Stomach (tissue), 9 donors: Measurements from ENCODE around the gene ATP2B1. TPM values are rescaled to one million over a fixed set of nuclear protein-coding genes. Genes with fewer than 3 reads are reported as not detected.

Source experiments
- DNase-seq, 2 donors: peaks; one replicate each; pipeline versions ENCODE4 v3.0.0 to v3.0.0-alpha.2; 2013 to 2019
- H3K27ac ChIP-seq, 5 donors: fragments of 200-600 bp in 4 of 5; sonication (generic) in 4 of 5; one replicate each; pipeline ENCODE4 v1.5.1; 2013 to 2019; ENCODE audit warnings: mild to moderate bottlenecking in 1 of 5, moderate library complexity in 1 of 5
- H3K27me3 ChIP-seq, 3 donors: fragments of 200-600 bp; sonication (generic); one replicate each; pipeline ENCODE4 v1.5.1; 2017 to 2019; ENCODE audit warnings: mixed run types in 1 of 3
- H3K36me3 ChIP-seq, 4 donors: fragments of 200-600 bp; sonication (generic); 1 replicate in 3 of 4; 2 replicates in 1 of 4; pipeline ENCODE4 v1.5.1; 2016 to 2019
- H3K4me1 ChIP-seq, 4 donors: fragments of 200-600 bp; sonication (generic); one replicate each; pipeline ENCODE4 v1.5.1; 2016 to 2019
- H3K4me3 ChIP-seq, 4 donors: fragments of 200-600 bp; sonication (generic) in 3 of 4; one replicate each; pipeline ENCODE4 v1.5.1; 2016 to 2019; ENCODE audit warnings: mild to moderate bottlenecking in 1 of 4
- H3K9me3 ChIP-seq, 4 donors: fragments of 200-600 bp; sonication (generic); one replicate each; pipeline ENCODE4 v1.5.1; 2016 to 2019
- EP300 ChIP-seq: sonication (generic); formaldehyde crosslinking; IDR thresholded peaks from one replicate; pipeline ENCODE4 v1.6.1; 2017; ENCODE audit warnings: antibody characterized with exemption
- POLR2A ChIP-seq, 4 donors: fragments of 450-650 bp; IDR thresholded peaks; one replicate each; pipeline ENCODE4 v1.6.1; 2016; ENCODE audit warnings: antibody characterized with exemption in 4 of 4, control low read depth in 2 of 4, mild to moderate bottlenecking in 1 of 4, moderate library complexity in 1 of 4
- POLR2AphosphoS5 ChIP-seq, 3 donors: sonication (generic); formaldehyde crosslinking; IDR thresholded peaks; one replicate each; pipeline ENCODE4 v1.6.1; 2016; ENCODE audit warnings: antibody characterized with exemption in 3 of 3
- WGBS, 5 donors: extraction: QIAGEN DNeasy Blood & Tissue Kit in 3 of 5; methylation state at CpG; one replicate each; pipeline versions ENCODE4 v1.1.5 to v1.1.7; 2013 to 2018; 5-methylcytosine and 5-hydroxymethylcytosine counted together
- intact Hi-C: fragments of 100-400 bp; cut with DNase I; formaldehyde crosslinking; loops from one replicate; pipeline ENCODE4 v1.15.1; 2023; ENCODE audit warnings: low total_unique reads
- polyA plus RNA-seq, 3 donors: library from polyadenylated mRNA; stranded (reverse); fragments of 200-250 nt; gene quantifications; one replicate each; pipeline ENCODE4 v1.2.3, GENCODE V29; 2013
- total RNA-seq, 5 donors: library from RNA; depleted of rRNA; stranded (reverse); fragments of >200 nt; gene quantifications; one replicate each; pipeline versions ENCODE4 v1.1.0 to v1.2.3, GENCODE V29; 2014 to 2016
- TF ChIP-seq, protein P1 (sequence below), 7 experiments: fragments of 450-650 bp in 4 of 7; fragments of 200-600 bp in 3 of 7; sonication (generic) in 3 of 7; IDR thresholded peaks; one replicate each; pipeline ENCODE4 v1.5.1; 2016 to 2019; ENCODE audit warnings: antibody characterized with exemption in 7 of 7, control low read depth in 2 of 7, mild to moderate bottlenecking in 1 of 7
- donor health status: healthy with polysubstance abuse.
- donor health status: Bipolar disorder and iron deficiency.
- donor health status: healthy.

The ATP2B1 gene
- total and polyA plus RNA-seq, 8 donors: 3.5 to 84.1 (median 18.6) TPM

DNA sequence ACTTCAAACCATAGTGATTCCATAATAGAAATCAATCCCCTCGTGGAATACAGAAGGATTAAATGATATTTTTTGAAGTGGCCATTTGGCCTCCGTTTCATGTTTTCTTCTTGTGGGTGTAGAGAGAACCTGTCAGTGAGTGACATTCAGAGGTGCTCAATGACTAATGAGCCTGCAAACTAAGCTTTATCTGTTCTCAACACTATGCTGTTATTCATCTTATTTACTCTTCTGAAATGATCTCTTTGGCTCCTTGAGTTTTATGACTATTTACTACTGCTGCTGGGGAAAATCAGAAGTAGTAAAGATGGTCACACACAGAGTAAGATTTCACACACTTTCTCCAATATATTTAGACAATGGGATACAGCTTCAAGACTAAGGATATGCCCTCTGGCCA, 30.4 kb downstream of the ATP2B1 start:
- Histone ChIP-seq H3K27ac (no peak overlapping the region), H3K9me3 (peaks cover 0 to 18% (median 10%) of the 10 kb centered on the region in 4 donors), H3K27me3 (no peaks in the 10 kb centered on the region), H3K36me3 (no peaks in the 10 kb centered on the region), H3K4me3 (no peak overlapping the region), H3K4me1 (peaks cover 0 to 7% (median 4%) of the 10 kb centered on the region in 4 donors)
- WGBS, 5 donors: 70 to 84% (median 75%) methylated on average over 2 of the region's 2 CpGs
- no peak for TF ChIP-seq POLR2A (IDR thresholded peaks at IDR 0.05)
- TF ChIP-seq, protein P1, sequence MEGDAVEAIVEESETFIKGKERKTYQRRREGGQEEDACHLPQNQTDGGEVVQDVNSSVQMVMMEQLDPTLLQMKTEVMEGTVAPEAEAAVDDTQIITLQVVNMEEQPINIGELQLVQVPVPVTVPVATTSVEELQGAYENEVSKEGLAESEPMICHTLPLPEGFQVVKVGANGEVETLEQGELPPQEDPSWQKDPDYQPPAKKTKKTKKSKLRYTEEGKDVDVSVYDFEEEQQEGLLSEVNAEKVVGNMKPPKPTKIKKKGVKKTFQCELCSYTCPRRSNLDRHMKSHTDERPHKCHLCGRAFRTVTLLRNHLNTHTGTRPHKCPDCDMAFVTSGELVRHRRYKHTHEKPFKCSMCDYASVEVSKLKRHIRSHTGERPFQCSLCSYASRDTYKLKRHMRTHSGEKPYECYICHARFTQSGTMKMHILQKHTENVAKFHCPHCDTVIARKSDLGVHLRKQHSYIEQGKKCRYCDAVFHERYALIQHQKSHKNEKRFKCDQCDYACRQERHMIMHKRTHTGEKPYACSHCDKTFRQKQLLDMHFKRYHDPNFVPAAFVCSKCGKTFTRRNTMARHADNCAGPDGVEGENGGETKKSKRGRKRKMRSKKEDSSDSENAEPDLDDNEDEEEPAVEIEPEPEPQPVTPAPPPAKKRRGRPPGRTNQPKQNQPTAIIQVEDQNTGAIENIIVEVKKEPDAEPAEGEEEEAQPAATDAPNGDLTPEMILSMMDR (IDR thresholded peaks at IDR 0.05): no peak
- no peak for TF ChIP-seq EP300
- no peak for TF ChIP-seq POLR2AphosphoS5 (IDR thresholded peaks at IDR 0.05)
- intact Hi-C loops: no loop called here
- DNase-seq: no peak

DNA sequence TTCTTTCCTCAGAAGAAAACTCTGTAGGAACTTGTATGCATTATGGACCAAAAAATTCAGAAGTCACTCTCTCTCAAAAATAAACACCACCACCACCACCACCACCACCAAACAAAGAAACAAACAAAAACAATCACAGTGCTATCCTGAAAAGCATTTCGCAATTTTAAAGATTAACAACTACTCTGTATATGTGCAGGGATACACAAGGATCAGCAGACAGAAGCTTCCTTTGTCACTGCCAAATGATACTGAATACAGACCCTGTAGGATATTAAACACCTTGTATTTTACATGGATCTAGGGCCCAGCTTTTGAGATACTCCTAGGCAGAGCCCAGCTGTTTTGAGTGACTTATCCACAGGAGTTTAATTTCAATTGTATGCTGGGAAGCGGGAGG, 31.7 kb downstream of the ATP2B1 start:
- WGBS, 5 donors: 89 to 98% (median 96%) methylated on average over 2 of the region's 2 CpGs
- H3K36me3 ChIP-seq: no peaks in the 10 kb centered on the region
- intact Hi-C loops: no loop called here
- H3K27me3 ChIP-seq: no peaks in the 10 kb centered on the region
- H3K27ac ChIP-seq: no peak overlapping the region
- H3K4me3 ChIP-seq: no peak overlapping the region
- peaks cover 0 to 11% (median 5%) of the 10 kb centered on the region in 4 donors for H3K9me3 ChIP-seq
- peaks cover 0 to 15% (median 4%) of the 10 kb centered on the region in 4 donors for H3K4me1 ChIP-seq
- no peak for DNase-seq
- TF ChIP-seq EP300: no peak
- no peak for TF ChIP-seq POLR2AphosphoS5 (IDR thresholded peaks at IDR 0.05)
- no peak for TF ChIP-seq POLR2A (IDR thresholded peaks at IDR 0.05)
- TF ChIP-seq, protein P1 (IDR thresholded peaks at IDR 0.05): no peak

DNA sequence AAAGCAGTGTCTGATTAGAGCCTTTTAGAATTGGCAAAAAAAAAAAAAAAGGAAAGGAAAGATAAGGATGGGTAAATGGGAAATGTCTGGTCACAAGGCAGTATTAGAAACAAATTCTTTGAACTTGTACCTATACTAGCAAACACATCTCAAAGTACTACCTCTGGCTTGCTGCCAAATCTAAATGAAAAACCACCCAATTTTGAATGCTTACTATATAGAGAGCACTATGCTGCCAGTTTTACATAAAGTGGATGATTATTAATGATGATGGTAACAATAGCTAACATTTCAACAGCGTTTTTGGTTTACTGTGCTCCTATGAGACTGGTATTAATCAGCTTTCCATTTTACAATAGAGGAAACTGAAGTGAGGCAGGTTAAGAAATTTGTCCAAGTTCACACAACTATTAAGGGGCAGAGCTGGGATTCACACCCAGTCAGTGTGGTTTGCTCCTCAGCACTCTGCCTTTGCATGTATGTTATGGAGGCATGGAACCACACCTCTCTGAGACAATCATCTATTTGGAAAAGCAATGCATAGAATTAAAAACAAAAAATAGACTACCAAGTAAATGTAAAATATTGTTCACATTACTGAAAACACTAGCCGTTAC, 34.2 kb downstream of the ATP2B1 start:
- H3K9me3 ChIP-seq: no peaks in the 10 kb centered on the region
- no peaks in the 10 kb centered on the region for H3K36me3 ChIP-seq
- DNase-seq: no peak
- peaks cover 0 to 21% (median 4%) of the 10 kb centered on the region in 4 donors for H3K4me1 ChIP-seq
- intact Hi-C loops: no loop called here
- no peak for TF ChIP-seq POLR2A (IDR thresholded peaks at IDR 0.05)
- TF ChIP-seq EP300: no peak
- TF ChIP-seq POLR2AphosphoS5 (IDR thresholded peaks at IDR 0.05): no peak
- no peak overlapping the region for H3K27ac ChIP-seq
- WGBS, 5 donors: 73 to 78% (median 77%) methylated on average over 2 of the region's 2 CpGs
- no peak overlapping the region for H3K4me3 ChIP-seq
- H3K27me3 ChIP-seq: no peaks in the 10 kb centered on the region

DNA sequence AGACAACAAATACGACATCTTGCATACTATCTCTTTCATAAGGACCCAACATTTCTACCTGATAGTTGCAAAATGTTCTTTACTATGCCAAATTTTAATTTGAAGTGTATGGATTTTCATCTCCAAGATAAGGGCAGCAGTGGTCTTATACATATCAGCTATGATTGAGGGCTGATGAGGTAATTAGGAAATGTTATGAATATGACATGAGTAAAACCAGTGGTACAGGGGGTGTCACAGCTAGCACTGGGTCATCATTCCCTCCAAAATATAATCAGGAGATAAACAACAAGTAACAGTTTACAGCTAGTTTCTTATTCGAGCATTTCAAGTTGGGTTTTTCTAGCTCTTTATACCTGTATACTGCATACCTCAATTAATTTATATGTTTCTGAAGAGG, 35.0 kb downstream of the ATP2B1 start:
- intact Hi-C loops: no loop called here
- 89 to 95% (median 93%) methylated on average over 2 of the region's 2 CpGs for WGBS, 5 donors
- Histone ChIP-seq H3K9me3 (no peaks in the 10 kb centered on the region), H3K27ac (no peak overlapping the region), H3K4me1 (peaks cover 0 to 21% (median 5%) of the 10 kb centered on the region in 4 donors), H3K27me3 (no peaks in the 10 kb centered on the region), H3K4me3 (no peak overlapping the region), H3K36me3 (no peaks in the 10 kb centered on the region)
- TF ChIP-seq, protein P1 (IDR thresholded peaks at IDR 0.05): no peak
- TF ChIP-seq POLR2AphosphoS5 (IDR thresholded peaks at IDR 0.05) (no peak), EP300 (no peak), POLR2A (IDR thresholded peaks at IDR 0.05) (no peak)
- no peak for DNase-seq

DNA sequence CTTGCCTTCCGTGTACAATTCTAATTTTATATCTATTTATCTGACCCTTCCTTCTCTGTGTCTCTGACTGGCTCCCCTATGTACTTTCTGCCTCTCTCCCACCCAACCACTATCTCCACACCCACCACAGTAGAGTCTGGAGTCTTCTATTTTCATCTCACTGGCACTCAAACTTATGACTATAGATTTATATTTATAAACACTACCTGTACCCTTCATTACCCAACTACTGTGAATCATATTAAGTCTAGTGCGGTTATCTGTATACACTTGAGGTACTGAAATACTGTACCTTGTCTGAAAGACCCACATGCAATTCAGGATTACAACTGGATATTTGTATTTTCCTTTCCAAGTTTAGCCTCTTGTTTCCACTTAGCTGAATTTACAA, 36.1 kb downstream of the ATP2B1 start:
- TF ChIP-seq POLR2AphosphoS5 (IDR thresholded peaks at IDR 0.05) (no peak), EP300 (no peak), POLR2A (IDR thresholded peaks at IDR 0.05) (no peak)
- TF ChIP-seq, protein P1 (IDR thresholded peaks at IDR 0.05): no peak
- Histone ChIP-seq H3K36me3 (no peaks in the 10 kb centered on the region), H3K9me3 (no peaks in the 10 kb centered on the region), H3K4me3 (no peak overlapping the region), H3K4me1 (peaks cover 0 to 21% (median 2%) of the 10 kb centered on the region in 4 donors), H3K27me3 (no peaks in the 10 kb centered on the region), H3K27ac (no peak overlapping the region)
- intact Hi-C loops: no loop called here
- 90 to 99% (median 98%) methylated on average over 2 of the region's 2 CpGs for WGBS, 5 donors
- no peak for DNase-seq
